ENCODE measurements around the gene STARD10. TPM values are rescaled to one million over a fixed set of nuclear protein-coding genes. Genes with fewer than 3 reads are reported as not detected.
"Not testable (repeated sequence)": the region's sequence is repeated elsewhere in the genome, so short reads cannot be mapped to it uniquely, and the experiment has no call there.

Gene STARD10
- total and polyA plus RNA-seq, 4 donors, result 18.1 to 48.7 (median 36.4) TPM

- 53% methylated on average over 2 of the region's 8 CpGs for whole genome bisulfite sequencing (ENCODE audit: insufficient coverage)
- H3K4me1 ChIP-seq (ENCODE audit: control insufficient read depth, insufficient read depth, low read length), result peaks cover 45% of the 10 kb centered on the region
- no peaks in the 10 kb centered on the region for H3K9me3 ChIP-seq (ENCODE audit: control insufficient read depth, insufficient read depth, low read length)
- peak overlapping the region; percentile 47 for H3K27ac ChIP-seq (ENCODE audit: low read depth, low read length)
- no peak overlapping the region for H3K4me3 ChIP-seq (ENCODE audit: low read depth, low read length)
- H3K27me3 ChIP-seq (ENCODE audit: control insufficient read depth, insufficient read depth, low read length), result no peaks in the 10 kb centered on the region
- peak in 1 of 6 donors; percentile 70 for DNase-seq (ENCODE audit: low read depth in 4 of 6, low spot score in 6 of 6)
- peaks cover 35% of the 10 kb centered on the region for H3K36me3 ChIP-seq (ENCODE audit: control insufficient read depth, insufficient read depth, low read length)
Observed at GRCh38 chr11:72833811-72834493, 40.1 kb upstream of the STARD10 start.

DNA sequence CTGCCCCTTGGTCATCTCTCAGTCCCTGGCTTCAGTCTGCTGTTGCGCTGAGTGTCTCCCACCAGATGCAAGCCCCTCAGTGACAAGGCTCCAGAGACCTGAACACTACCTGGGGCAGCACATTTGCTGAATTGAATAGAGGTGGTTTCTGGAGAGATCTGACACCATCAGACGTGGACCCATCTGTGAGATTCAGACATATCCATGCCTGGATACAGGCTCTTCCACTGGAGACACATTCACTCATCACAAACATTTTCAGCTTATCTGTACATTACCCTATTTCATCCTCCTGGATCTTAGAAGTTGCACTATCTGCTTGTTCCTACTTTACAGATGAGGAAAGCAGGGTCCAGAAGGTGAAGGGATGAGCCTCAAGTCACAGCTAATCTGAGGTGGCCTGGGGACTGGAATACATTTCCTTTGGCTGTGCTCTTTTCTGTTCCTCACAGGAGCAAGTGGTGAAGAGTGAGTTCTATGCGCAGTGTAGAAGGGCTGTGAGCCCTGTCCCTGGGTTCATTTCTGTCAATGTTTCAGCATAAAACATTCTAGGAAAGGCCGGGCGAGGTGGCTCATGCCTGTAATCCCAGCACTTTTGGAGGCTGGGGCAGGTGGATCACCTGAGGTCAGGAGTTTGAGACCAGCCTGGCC is 39.4 kb upstream of the STARD10 start:
- Histone ChIP-seq H3K4me1 (ENCODE audit: control insufficient read depth, insufficient read depth, low read length) (peaks cover 45% of the 10 kb centered on the region), H3K27ac (ENCODE audit: low read depth, low read length) (peak overlapping the region; percentile 47), H3K4me3 (ENCODE audit: low read depth, low read length) (no peak overlapping the region), H3K9me3 (ENCODE audit: control insufficient read depth, insufficient read depth, low read length) (no peaks in the 10 kb centered on the region), H3K27me3 (ENCODE audit: control insufficient read depth, insufficient read depth, low read length) (no peaks in the 10 kb centered on the region), H3K36me3 (ENCODE audit: control insufficient read depth, insufficient read depth, low read length) (peaks cover 42% of the 10 kb centered on the region)
- no peak for DNase-seq (ENCODE audit: low read depth in 4 of 6, low spot score in 6 of 6)
- 100% methylated on average over 5 of the region's 5 CpGs for WGBS (ENCODE audit: insufficient coverage)

- peaks cover 45% of the 10 kb centered on the region for H3K4me1 ChIP-seq (ENCODE audit: control insufficient read depth, insufficient read depth, low read length)
- WGBS (ENCODE audit: insufficient coverage), result 83% methylated on average over 6 of the region's 9 CpGs
- no peaks in the 10 kb centered on the region for H3K9me3 ChIP-seq (ENCODE audit: control insufficient read depth, insufficient read depth, low read length)
- H3K27ac ChIP-seq (ENCODE audit: low read depth, low read length), result no peak overlapping the region
- H3K4me3 ChIP-seq (ENCODE audit: low read depth, low read length), result no peak overlapping the region
- no peaks in the 10 kb centered on the region for H3K27me3 ChIP-seq (ENCODE audit: control insufficient read depth, insufficient read depth, low read length)
- peaks cover 44% of the 10 kb centered on the region for H3K36me3 ChIP-seq (ENCODE audit: control insufficient read depth, insufficient read depth, low read length)
- no peak for DNase-seq (ENCODE audit: low read depth in 4 of 6, low spot score in 6 of 6)
Observed at GRCh38 chr11:72832301-72833082, 38.6 kb upstream of the STARD10 start.

- H3K36me3 ChIP-seq (ENCODE audit: control insufficient read depth, insufficient read depth, low read length), result peaks cover 47% of the 10 kb centered on the region
- WGBS (ENCODE audit: insufficient coverage), result 31% methylated on average over 8 of the region's 13 CpGs
- no peak overlapping the region for H3K4me3 ChIP-seq (ENCODE audit: low read depth, low read length)
- peak in 4 of 6 donors; percentile 36 to 92 (median 77) for DNase-seq (ENCODE audit: low read depth in 4 of 6, low spot score in 6 of 6)
- no peak overlapping the region for H3K27ac ChIP-seq (ENCODE audit: low read depth, low read length)
- H3K27me3 ChIP-seq (ENCODE audit: control insufficient read depth, insufficient read depth, low read length), result no peaks in the 10 kb centered on the region
- peaks cover 45% of the 10 kb centered on the region for H3K4me1 ChIP-seq (ENCODE audit: control insufficient read depth, insufficient read depth, low read length)
- H3K9me3 ChIP-seq (ENCODE audit: control insufficient read depth, insufficient read depth, low read length), result no peaks in the 10 kb centered on the region
Observed at GRCh38 chr11:72831521-72832300, 37.9 kb upstream of the STARD10 start.

DNA sequence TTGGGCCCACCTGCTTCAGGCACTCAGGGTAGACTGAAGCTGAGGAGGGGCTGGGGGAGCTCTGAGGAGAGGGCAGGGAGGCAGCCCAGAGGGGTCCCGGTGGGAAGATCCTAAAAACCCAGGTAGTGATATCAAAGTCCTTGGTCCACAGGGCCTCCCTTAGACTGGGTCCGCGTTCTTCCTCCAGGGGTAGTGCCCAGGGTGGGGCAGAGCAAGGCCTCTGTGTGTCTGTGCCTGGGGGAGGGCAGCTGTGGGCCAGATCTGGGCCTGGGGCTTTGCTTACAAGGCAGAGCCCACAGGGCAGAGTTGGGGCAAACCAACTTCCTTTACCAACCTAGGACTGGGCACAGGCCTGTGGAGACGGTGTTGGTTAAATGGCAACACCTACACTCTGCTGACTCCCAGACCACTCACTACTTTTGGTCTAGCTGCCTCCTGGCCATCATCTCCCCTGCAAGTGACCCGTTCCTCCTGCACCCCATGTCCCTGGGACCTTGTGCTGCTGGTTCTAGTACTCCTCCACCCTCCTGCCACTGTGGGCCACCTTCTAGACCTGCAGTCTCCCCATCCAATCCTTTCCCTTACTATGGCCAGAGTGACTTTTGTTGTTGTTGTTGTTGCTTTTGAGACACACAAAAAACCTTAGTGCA is 36.2 kb upstream of the STARD10 start:
- Histone ChIP-seq H3K4me1 (ENCODE audit: control insufficient read depth, insufficient read depth, low read length) (peaks cover 35% of the 10 kb centered on the region), H3K27ac (ENCODE audit: low read depth, low read length) (no peak overlapping the region)
- 96% methylated on average over 5 of the region's 5 CpGs for WGBS (ENCODE audit: insufficient coverage)

GRCh38 chr11:72829178-72829577 is 35.3 kb upstream of the STARD10 start:
- DNase-seq (ENCODE audit: low read depth in 4 of 6, low spot score in 6 of 6), result no peak
- H3K36me3 ChIP-seq (ENCODE audit: control insufficient read depth, insufficient read depth, low read length), result peaks cover 62% of the 10 kb centered on the region
- H3K27me3 ChIP-seq (ENCODE audit: control insufficient read depth, insufficient read depth, low read length), result no peaks in the 10 kb centered on the region
- 84% methylated on average over 9 of the region's 13 CpGs for whole genome bisulfite sequencing (ENCODE audit: insufficient coverage)
- no peak overlapping the region for H3K4me3 ChIP-seq (ENCODE audit: low read depth, low read length)
- H3K4me1 ChIP-seq (ENCODE audit: control insufficient read depth, insufficient read depth, low read length), result peaks cover 28% of the 10 kb centered on the region
- H3K9me3 ChIP-seq (ENCODE audit: control insufficient read depth, insufficient read depth, low read length), result no peaks in the 10 kb centered on the region
- no peak overlapping the region for H3K27ac ChIP-seq (ENCODE audit: low read depth, low read length)

More for the DNA sequence above, 36.2 kb upstream of the STARD10 start:
- no peaks in the 10 kb centered on the region for H3K9me3 ChIP-seq (ENCODE audit: control insufficient read depth, insufficient read depth, low read length)
- H3K27me3 ChIP-seq (ENCODE audit: control insufficient read depth, insufficient read depth, low read length), result no peaks in the 10 kb centered on the region
- H3K4me3 ChIP-seq (ENCODE audit: low read depth, low read length), result no peak overlapping the region
- peaks cover 54% of the 10 kb centered on the region for H3K36me3 ChIP-seq (ENCODE audit: control insufficient read depth, insufficient read depth, low read length)
- DNase-seq (ENCODE audit: low read depth in 4 of 6, low spot score in 6 of 6), result no peak

- no peak for DNase-seq (ENCODE audit: low read depth in 4 of 6, low spot score in 6 of 6)
- Histone ChIP-seq H3K4me1 (ENCODE audit: control insufficient read depth, insufficient read depth, low read length) (peaks cover 23% of the 10 kb centered on the region), H3K9me3 (ENCODE audit: control insufficient read depth, insufficient read depth, low read length) (no peaks in the 10 kb centered on the region), H3K27me3 (ENCODE audit: control insufficient read depth, insufficient read depth, low read length) (no peaks in the 10 kb centered on the region), H3K4me3 (ENCODE audit: low read depth, low read length) (no peak overlapping the region), H3K27ac (ENCODE audit: low read depth, low read length) (no peak overlapping the region), H3K36me3 (ENCODE audit: control insufficient read depth, insufficient read depth, low read length) (peaks cover 65% of the 10 kb centered on the region)
- 90% methylated on average over 7 of the region's 7 CpGs for WGBS (ENCODE audit: insufficient coverage)
Observed at GRCh38 chr11:72828692-72829101, 34.9 kb upstream of the STARD10 start.

DNA sequence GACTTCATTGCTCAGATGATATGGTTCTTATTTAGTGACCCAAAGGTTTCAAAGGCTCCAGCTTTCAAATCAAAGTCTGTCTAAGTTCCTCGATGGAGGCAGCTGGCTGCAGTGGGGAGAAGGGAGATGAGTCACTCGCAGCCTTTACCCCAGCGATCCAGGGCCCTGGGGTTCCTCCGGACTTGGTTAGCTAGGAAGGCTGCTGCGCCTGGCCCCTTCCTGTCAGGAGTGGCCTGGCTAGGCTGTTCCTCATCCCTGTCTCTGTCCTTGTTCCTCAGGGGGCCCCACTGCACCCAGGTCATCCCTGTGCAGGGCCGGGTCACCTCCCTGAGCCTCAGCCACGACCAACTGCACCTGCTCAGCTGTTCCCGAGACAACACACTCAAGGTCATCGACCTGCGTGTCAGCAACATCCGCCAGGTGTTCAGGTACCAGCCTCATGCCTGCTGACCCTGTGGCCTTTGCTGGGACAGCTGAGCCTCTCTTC is 34.3 kb upstream of the STARD10 start:
- DNase-seq (ENCODE audit: low read depth in 4 of 6, low spot score in 6 of 6), result no peak
- Histone ChIP-seq H3K9me3 (ENCODE audit: control insufficient read depth, insufficient read depth, low read length) (no peaks in the 10 kb centered on the region), H3K36me3 (ENCODE audit: control insufficient read depth, insufficient read depth, low read length) (peaks cover 65% of the 10 kb centered on the region), H3K4me3 (ENCODE audit: low read depth, low read length) (no peak overlapping the region), H3K4me1 (ENCODE audit: control insufficient read depth, insufficient read depth, low read length) (peaks cover 19% of the 10 kb centered on the region), H3K27ac (ENCODE audit: low read depth, low read length) (no peak overlapping the region), H3K27me3 (ENCODE audit: control insufficient read depth, insufficient read depth, low read length) (no peaks in the 10 kb centered on the region)
- 88% methylated on average over 11 of the region's 11 CpGs for WGBS (ENCODE audit: insufficient coverage)

GRCh38 chr11:72827656-72828055 is 33.8 kb upstream of the STARD10 start:
- WGBS (ENCODE audit: insufficient coverage), result 98% methylated on average over 5 of the region's 11 CpGs
- H3K36me3 ChIP-seq (ENCODE audit: control insufficient read depth, insufficient read depth, low read length), result peaks cover 62% of the 10 kb centered on the region
- not testable (repeated sequence) for DNase-seq (ENCODE audit: low read depth in 4 of 6, low spot score in 6 of 6); H3K4me3 ChIP-seq (ENCODE audit: low read depth, low read length); H3K27ac ChIP-seq (ENCODE audit: low read depth, low read length); H3K9me3 ChIP-seq (ENCODE audit: control insufficient read depth, insufficient read depth, low read length); H3K27me3 ChIP-seq (ENCODE audit: control insufficient read depth, insufficient read depth, low read length)
- peaks cover 19% of the 10 kb centered on the region for H3K4me1 ChIP-seq (ENCODE audit: control insufficient read depth, insufficient read depth, low read length)

Data from spinal cord (tissue), 10 donors.